Measurements from ENCODE around the gene AUTS2. TPM values are rescaled to one million over a fixed set of nuclear protein-coding genes. Genes with fewer than 3 reads are reported as not detected.

Gene AUTS2
- total and polyA plus RNA-seq, 4 donors = 4.9 to 24.4 (median 7.0) TPM

- Histone ChIP-seq H3K4me1 (ENCODE audit: control insufficient read depth in 4 of 4, insufficient read depth in 4 of 4, low read length in 3 of 4) (no peaks in the 10 kb centered on the region), H3K9ac (ENCODE audit: low read depth in 1 of 2, low read length in 2 of 2) (no peak overlapping the region), H3K36me3 (ENCODE audit: control insufficient read depth in 4 of 4, insufficient read depth in 3 of 4, low read depth in 1 of 4, low read length in 3 of 4) (no peaks in the 10 kb centered on the region), H3K27ac (ENCODE audit: low read depth in 1 of 2, low read length in 2 of 2) (no peak overlapping the region), H3K27me3 (ENCODE audit: control insufficient read depth in 4 of 4, insufficient read depth in 4 of 4, low read length in 3 of 4) (no peaks in the 10 kb centered on the region), H3K9me3 (ENCODE audit: control insufficient read depth in 4 of 4, low read length in 3 of 4) (no peaks in the 10 kb centered on the region), H3K4me3 (ENCODE audit: low read depth in 1 of 3, low read length in 3 of 3) (no peak overlapping the region)
- TF ChIP-seq GABPA (IDR thresholded peaks at IDR 0.05 in 1 of 2, conservative IDR thresholded peaks at IDR 0.05 in 1 of 2) = no peak
- TF ChIP-seq RAD21 (IDR thresholded peaks at IDR 0.05) = no peak
- TF ChIP-seq ATF3 (IDR thresholded peaks at IDR 0.05) = no peak
- no peak for TF ChIP-seq SP1 (IDR thresholded peaks at IDR 0.05)
- TF ChIP-seq HNF4A (conservative IDR thresholded peaks at IDR 0.05) = no peak
- TF ChIP-seq ZBTB33 (IDR thresholded peaks at IDR 0.05) = no peak
- TF ChIP-seq HNF4G (IDR thresholded peaks at IDR 0.05) = no peak
- no peak for TF ChIP-seq TAF1 (conservative IDR thresholded peaks at IDR 0.05)
- no peak for TF ChIP-seq CTCF (IDR thresholded peaks at IDR 0.05; ENCODE audit: low read depth, low read length, missing input control)
- no peak for TF ChIP-seq NR2F2 (IDR thresholded peaks at IDR 0.05)
- no peak for TF ChIP-seq EGR1 (IDR thresholded peaks at IDR 0.05; ENCODE audit: low read depth in 2 of 2)
- no peak for DNase-seq (ENCODE audit: low spot score)
- 83% methylated on average over 5 of the region's 5 CpGs for WGBS
Observed at GRCh38 chr7:70143075-70144044, 545.1 kb downstream of the AUTS2 start.

DNA sequence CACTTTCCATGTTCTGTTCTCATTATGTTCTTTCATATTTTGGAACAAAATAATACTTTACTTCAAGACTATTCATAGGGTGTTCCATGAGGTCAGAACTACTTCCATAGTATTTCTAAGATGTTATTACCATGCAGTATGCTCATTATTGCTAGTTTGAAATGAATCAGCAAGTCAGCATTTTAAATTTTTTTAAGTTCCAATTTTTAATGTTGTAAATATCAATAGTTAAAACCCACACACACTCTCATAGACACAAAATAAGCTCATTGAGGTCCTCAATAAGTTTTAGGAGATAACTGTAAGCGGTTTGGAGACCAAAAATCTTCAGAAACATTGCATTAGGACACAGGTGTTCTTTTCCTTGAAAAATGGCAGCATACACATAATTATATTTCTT lies 550.7 kb downstream of the AUTS2 start:
- H3K27me3 ChIP-seq (ENCODE audit: control insufficient read depth in 4 of 4, insufficient read depth in 4 of 4, low read length in 3 of 4) = no peaks in the 10 kb centered on the region
- H3K4me1 ChIP-seq (ENCODE audit: control insufficient read depth in 4 of 4, insufficient read depth in 4 of 4, low read length in 3 of 4) = no peaks in the 10 kb centered on the region
- H3K9ac ChIP-seq (ENCODE audit: low read depth in 1 of 2, low read length in 2 of 2) = no peak overlapping the region
- no peak for DNase-seq (ENCODE audit: low spot score)
- TF ChIP-seq NR2F2 (IDR thresholded peaks at IDR 0.05) (no peak), GABPA (IDR thresholded peaks at IDR 0.05 in 1 of 2, conservative IDR thresholded peaks at IDR 0.05 in 1 of 2) (no peak), EGR1 (IDR thresholded peaks at IDR 0.05; ENCODE audit: low read depth in 2 of 2) (no peak), HNF4A (conservative IDR thresholded peaks at IDR 0.05) (no peak), RXRA (IDR thresholded peaks at IDR 0.05) (no peak), JUND (IDR thresholded peaks at IDR 0.05) (no peak), RAD21 (IDR thresholded peaks at IDR 0.05) (no peak), HNF4G (IDR thresholded peaks at IDR 0.05) (no peak), YY1 (IDR thresholded peaks at IDR 0.05) (no peak), SP1 (IDR thresholded peaks at IDR 0.05) (no peak), MAX (IDR thresholded peaks at IDR 0.05) (no peak), FOXA1 (IDR thresholded peaks at IDR 0.05) (no peak), TAF1 (conservative IDR thresholded peaks at IDR 0.05) (no peak)
- TF ChIP-seq, protein P1, sequence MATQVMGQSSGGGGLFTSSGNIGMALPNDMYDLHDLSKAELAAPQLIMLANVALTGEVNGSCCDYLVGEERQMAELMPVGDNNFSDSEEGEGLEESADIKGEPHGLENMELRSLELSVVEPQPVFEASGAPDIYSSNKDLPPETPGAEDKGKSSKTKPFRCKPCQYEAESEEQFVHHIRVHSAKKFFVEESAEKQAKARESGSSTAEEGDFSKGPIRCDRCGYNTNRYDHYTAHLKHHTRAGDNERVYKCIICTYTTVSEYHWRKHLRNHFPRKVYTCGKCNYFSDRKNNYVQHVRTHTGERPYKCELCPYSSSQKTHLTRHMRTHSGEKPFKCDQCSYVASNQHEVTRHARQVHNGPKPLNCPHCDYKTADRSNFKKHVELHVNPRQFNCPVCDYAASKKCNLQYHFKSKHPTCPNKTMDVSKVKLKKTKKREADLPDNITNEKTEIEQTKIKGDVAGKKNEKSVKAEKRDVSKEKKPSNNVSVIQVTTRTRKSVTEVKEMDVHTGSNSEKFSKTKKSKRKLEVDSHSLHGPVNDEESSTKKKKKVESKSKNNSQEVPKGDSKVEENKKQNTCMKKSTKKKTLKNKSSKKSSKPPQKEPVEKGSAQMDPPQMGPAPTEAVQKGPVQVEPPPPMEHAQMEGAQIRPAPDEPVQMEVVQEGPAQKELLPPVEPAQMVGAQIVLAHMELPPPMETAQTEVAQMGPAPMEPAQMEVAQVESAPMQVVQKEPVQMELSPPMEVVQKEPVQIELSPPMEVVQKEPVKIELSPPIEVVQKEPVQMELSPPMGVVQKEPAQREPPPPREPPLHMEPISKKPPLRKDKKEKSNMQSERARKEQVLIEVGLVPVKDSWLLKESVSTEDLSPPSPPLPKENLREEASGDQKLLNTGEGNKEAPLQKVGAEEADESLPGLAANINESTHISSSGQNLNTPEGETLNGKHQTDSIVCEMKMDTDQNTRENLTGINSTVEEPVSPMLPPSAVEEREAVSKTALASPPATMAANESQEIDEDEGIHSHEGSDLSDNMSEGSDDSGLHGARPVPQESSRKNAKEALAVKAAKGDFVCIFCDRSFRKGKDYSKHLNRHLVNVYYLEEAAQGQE (IDR thresholded peaks at IDR 0.05) = no peak
- H3K9me3 ChIP-seq (ENCODE audit: control insufficient read depth in 4 of 4, low read length in 3 of 4) = peaks cover 0 to 3% (median 0%) of the 10 kb centered on the region in 4 donors
- WGBS = 98% methylated on average over 1 of the region's 1 CpG
- no peaks in the 10 kb centered on the region for H3K36me3 ChIP-seq (ENCODE audit: control insufficient read depth in 4 of 4, insufficient read depth in 3 of 4, low read depth in 1 of 4, low read length in 3 of 4)
- H3K27ac ChIP-seq (ENCODE audit: low read depth in 1 of 2, low read length in 2 of 2) = no peak overlapping the region
- H3K4me3 ChIP-seq (ENCODE audit: low read depth in 1 of 3, low read length in 3 of 3) = no peak overlapping the region
